CD4-positive, alpha-beta T cell treated with Interferon gamma for 1 hour (primary cell): ENCODE measurements around the gene LMNB1.

Experiments used
- DNase-seq: peaks from one replicate; pipeline ENCODE4 v3.0.0-alpha.2; 2020

LMNB1 gene

DNA sequence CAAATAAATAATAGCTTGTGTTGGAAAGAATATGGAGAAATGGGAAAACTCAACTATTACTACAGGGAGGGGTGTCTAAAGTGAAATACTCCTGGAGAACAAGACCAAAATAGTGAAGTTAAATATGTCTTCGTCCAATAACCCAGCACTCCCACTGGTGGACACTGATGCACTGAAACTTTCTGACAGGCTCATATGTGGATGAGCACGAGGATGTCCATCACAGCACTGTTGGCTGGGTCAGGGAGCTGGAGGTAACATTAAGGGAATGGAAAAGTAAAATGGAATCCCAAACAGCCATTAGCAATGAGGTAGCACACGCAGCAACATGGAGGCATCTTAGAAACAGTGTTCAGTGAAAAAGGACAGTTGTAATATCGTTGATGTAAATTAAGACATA, 86.5 kb downstream of the LMNB1 start:
- no peak for DNase-seq

DNA sequence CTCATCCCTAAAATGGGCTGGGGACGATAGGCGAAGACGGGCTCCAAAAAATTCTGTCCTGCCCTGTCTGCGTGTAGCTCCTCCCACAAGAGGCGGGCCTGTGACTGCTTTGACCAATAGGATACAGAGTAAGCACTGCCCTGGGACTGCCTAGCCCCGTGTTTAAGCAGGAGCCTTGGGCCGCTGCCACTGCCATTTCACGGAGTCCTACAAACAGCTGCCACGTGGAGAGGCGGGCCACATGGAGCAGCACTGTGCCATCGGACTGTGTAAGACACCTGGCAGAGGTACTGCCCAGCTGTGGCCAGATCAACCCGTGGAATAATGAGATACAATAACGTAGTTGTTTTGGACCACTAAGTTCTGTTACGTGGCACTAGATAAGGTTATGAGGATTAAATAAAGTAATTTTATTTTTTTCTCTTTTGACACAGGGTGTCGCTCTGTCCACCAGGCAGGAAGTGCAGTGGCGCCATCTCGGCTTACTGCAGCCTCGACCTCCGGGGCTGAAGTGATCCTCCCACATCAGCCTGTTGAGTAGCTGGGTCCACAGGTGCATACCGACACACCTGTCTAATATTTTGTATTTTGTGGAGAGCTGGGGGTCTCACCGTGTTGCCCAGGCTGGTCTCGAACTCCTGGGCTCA, 87.2 kb downstream of the LMNB1 start:
- no peak for DNase-seq

DNA sequence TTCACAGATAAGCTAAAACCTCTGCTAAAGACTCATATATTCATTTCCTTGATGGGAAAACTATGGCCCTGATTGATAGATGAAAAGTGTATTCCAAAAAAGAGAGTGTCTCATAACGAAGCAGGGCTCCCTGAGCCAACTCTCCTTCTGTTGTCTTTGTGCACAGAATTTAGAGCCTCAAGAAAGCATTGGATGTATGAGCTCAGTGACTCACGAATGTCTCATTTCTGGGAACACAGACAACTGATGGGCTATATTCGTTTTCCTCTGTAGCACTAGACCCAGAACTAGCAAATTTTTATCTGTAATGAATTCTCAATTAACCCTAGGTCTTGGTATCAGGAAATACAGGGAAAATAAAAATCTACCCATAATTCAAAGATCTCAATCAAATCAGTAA, 88.4 kb downstream of the LMNB1 start:
- no peak for DNase-seq

DNA sequence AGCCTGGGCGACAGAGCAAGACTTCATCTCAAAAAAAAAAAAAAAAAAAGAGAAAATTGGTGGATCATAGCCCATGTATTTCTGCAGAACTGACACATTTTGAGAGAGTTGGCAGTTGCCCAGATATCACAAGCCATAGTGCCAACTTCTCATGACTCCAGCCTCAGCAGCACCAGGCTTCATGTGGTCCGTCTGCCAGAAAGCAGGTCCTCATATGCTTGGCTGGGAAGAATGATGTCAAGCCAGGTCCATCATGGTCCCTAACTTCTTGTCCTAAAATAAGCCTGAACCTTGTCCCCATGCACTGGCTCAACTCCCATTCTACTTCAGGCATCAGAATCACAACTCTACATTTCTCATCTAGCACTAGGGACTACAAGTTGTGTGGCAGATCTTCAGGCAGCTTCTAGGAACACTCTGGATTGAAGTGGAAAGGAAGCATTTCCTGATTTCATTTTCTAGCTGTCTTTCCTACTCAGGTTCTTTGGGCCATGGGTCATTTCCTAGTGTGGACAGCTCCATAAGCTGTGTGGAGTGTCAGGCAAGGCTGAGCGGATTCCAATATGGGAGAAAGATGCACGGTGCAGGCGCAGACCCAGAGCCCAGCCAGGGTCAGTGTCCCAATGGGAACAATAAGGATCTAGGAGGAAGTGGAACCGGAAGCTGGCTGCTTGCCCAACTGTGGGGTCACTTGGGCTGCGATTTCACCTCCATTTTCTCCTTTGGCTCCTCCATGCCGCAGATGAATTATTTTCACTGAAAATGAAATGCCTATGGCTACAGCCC, 90.1 kb downstream of the LMNB1 start:
- DNase-seq, result no peak

DNA sequence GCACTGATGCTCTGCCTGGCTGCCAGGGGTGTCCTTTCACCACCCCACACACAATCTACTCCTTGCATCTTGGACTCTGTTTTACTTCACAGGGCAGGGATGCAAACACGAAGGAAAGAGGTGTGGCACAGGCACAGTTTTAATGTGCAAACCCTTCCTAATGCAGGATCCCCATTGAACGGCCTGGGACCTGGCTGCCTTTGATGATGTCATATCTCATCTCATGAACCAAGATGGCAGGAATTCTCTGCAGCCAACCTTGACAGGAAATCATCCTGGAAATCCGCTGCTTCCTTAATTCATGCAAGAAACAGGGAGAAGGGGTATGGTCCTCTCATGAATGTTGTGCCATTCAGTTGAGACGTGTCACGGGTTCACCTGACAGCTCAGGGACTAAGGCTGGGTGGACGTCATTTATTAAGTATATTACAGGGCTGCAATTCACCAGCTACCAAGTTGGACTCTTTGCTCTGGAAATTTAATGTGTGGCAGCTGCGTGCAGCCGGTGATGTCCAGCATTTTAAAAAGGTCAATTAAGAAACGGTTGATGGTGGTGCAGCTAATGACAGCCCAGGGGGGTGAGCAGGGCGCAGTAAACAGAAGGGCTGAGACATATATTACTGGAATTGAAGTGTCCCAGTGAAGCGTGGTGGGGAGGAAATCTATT, 91.5 kb downstream of the LMNB1 start:
- DNase-seq, result no peak

DNA sequence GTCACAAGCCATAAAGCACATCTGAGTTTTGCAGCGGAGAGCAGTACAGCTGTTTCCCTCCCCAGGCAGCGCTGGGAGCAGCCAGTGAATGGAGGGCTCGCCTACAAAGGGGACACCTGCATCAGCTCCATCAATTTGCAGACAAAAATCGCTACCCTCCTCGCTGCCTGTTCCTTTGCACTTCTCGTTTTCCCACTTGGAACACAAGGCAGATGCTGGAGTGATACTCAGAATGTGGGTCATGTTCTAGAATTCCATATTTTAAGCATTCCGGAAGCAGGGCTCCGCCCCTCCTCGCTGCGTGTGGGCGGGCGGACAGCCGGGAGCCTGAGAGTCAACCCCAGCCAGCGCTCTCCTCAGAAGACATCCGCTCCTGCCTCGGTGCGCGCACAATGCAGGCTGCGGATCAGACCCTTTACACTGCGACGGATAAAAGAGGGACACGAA, 92.1 kb downstream of the LMNB1 start:
- DNase-seq, result no peak

DNA sequence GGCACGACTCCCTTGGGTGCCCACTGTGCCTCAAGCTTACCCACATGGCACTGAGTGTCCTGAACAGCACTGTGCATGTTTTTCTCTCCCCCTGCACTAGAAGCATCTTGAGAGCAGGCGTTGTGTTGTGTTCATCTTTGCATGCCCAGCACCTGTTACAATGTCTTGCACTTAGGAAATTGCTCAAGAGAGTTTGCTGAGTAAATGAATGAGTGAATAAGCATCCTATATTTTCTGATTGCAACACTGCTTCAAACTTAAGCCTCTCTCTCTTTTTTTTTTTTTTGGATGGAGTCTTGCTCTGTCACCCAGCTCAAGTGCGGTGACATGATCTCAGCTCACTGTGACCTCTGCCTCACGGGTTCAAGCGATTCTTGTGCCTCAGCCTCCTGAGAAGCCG, 94.5 kb downstream of the LMNB1 start:
- DNase-seq, result no peak

DNA sequence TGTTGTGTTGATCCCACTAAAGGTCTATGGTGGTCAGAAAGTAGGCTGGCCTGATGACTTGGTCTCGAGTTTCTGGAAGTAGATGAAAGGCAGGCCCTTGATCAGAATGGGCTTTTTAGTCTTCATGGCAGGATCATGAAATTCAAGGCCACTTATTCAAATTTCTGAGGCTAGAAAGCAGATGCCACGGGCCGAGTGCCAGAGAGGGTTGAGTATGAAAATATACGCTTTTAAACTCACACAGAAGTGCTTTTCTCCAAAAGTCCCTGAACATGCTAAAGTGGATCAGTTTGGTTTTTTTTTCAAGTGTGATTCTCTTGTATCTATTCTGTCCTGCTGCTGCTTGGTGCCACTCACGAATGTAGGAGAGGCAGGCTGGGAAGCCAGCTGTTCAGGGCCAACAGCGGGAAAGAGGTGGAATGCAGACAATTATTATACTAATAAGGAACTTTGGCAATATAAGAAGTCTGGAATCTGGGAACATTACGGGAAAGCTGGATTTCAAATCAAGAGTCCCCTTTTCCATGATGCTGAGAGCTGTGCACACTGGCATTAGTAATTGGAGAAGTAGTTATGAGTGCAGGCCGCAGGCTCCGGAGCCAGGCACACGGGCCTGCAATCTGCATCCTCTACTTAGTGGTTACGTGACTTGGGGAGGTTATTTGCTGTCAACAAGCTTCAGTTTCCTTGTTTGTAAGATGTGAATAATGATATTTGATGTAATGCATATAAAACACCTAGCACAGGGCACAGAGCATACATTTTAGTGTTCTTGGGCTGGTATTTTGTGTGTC, 95.8 kb downstream of the LMNB1 start:
- no peak for DNase-seq

DNA sequence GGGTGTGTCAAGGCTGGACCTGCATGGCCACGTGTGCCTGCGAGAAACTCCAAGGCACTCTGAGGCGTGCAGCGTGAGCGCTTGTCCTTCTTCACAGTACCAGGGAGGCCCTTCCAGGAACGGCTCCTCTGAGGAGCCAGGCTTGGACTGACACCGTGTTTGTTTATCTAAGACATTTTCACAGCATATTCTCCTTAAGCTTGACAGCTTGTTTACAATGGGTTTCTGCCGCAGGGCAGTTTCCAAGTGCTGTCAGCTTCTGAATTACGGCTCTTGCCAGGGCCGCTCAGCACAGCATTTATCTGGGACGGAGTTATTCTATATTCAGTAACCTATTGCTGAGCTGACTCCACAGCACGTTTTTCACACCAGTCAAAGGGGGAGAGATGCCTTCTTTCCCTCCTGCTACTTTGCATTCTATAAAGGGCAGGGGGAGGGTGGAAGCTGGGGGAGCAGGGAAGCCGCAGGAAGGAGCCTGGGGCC, 98.4 kb downstream of the LMNB1 start:
- no peak for DNase-seq

DNA sequence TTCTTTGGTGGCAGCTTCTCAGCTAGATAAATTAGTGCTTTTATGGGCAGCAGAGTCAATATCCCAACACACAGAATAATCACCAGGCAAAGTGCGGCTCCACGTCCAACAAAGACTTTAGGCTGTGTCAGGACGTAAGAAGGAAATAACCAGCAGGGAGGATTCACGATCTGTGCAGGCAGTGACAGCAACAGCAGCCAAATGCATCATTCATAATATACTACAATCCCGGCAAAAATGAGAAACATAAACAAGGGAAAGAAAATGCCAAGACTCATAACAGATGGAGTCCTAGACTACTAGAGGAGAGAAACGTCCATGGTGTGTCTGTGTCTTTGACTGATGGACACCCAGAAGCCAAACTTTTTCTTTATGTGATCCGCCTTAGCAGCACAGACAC, 100.7 kb downstream of the LMNB1 start:
- DNase-seq, result no peak

DNA sequence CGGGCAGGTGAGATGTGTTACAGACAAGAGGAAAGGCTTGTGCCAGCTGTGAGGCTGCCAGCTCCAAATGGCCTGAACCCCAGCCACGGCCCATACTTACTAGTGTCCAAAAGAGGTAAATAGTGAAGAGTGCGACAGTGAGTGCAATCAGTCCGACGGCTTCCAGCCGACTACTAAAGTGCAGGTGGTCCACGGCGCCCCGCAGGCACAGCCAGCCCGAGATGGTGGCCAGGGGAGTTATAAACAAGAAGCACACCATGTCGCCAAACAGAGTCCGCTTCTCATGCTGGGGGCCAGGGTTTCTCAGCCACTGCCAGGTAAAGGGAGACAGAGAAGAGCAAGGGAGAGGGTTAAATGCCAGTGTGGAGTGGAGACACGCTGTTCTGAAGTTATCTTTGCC, 101.1 kb downstream of the LMNB1 start:
- DNase-seq, result no peak

DNA sequence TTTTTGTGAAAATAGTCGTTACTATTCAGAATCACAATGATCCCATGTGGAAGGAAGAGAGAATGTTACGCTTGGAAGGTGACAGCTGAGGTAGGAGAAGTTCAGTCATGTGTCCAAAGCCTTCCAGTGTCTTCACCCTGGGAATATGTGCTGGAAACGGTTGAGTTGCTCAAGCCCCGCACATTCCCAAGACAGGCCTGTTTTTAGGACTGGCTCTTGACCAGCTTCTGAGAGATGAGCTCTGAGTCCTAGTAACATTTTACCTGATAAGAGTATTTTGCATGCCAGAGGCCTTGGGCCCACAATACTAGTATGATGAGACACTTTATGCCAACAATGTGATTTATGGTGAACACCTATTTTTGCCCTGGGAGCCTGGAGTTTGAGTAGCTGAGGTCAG, 101.7 kb downstream of the LMNB1 start:
- DNase-seq, result no peak

DNA sequence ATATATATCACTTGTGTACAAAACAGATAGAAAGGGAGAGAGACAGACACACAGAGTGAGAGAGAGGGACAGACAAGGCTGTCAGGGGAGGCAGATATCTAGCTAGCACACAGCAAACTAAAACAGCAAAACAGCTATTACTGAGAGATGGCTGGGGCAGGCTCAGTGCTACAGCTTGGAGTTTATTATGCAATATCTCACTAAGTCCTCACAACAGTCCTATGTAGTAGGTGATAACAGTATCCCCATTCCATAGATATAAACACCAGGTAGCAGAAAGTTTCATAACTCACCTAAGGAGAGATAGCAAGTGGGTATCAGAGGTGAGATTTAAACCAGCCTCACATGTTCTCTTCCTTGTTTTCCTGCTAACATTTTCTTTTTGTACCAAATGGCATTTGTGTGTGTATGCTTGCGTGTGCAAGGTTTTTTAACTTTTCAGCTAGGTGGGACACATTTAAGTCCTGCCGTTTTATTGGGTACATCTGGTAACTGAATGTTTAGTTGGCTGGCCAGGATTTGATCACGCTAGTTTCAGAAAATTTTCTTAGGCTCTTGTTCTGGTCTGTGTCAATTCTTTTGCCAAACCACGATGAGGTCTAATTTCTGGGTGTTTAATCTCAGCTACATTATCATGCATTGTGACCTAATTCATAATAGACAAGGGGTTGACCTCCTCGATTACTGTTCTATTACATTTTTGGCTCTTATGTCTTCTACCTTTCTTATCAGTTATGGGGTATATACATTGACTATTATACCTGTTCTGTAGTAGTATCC, 105.1 kb downstream of the LMNB1 start:
- no peak for DNase-seq

DNA sequence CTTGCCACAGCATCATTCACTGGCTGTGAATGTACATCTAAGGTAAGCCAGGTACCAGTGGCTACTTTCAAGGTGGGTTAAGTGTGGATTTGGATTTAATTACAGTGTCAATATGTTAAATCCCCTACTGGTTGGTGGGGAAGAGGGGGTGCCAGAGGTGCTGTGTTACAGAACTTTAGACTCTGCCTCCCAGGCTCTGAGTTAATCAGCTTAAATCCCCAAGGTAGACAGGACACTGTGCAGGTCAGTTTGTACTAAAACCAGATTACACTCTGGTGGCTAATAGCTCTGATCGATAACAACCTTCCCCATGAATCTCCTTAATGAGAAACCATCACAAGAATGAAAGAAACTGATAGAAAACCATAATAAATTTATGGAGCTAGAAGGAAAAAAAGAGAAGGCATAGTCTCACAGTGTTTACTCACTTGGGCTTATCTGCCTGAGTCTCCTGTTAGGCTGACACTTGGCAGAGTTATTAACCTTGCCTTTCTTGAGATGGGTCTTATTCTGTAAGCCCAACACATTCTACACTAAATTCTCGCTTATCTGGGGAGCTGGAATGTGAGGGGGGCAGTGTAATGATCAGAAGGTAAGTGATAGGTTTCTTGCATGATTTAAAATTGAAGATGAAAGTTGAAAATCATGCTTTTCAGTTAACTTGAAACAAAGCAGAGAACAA, 106.8 kb downstream of the LMNB1 start:
- DNase-seq, result no peak

DNA sequence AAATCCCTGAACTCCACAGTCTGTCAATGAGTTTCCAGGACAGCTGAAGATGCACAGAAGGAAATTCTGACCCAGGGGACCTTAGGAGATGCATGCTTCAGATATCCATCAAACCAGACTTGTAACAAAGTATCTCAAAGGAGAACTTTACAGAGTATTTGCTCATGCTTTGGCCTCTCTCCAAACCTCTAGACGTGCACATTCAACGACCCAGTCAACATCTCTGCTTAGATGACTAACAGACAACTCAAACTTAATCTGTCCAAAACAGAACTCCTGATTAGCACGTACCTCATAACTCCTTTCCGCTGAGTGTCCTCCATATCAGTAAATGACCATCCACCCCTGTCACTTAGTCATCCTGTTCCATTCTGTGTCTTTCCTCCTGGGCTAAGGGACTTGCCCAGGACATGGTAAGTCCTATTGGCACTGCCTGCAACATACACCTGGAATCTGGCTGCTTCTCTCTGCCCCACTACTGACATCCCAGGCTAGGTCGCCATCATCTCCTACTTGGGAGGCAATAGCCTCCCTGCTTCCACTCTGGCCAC, 107.4 kb downstream of the LMNB1 start:
- no peak for DNase-seq
